CD14-positive monocyte (primary cell): ENCODE measurements around the gene ARHGAP32. TPM values are rescaled to one million over a fixed set of nuclear protein-coding genes. Genes with fewer than 3 reads are reported as not detected.

ENCODE experiments used
- DNase-seq, 3 donors: peaks; one replicate each; pipeline ENCODE4 v3.0.0-alpha.2; 2011 to 2022
- H2AFZ ChIP-seq: 2 replicates; pipeline ENCODE4 v1.6.0; 2012; ENCODE audit warnings: mild to moderate bottlenecking, low read depth, low read length, inconsistent platforms; ENCODE audit not compliant: insufficient read depth, poor library complexity, severe bottlenecking
- H3K27ac ChIP-seq, 2 donors: 1 replicate in 1 of 2; 2 replicates in 1 of 2; pipeline ENCODE4 v1.5.1; 2012 to 2013; ENCODE audit warnings: low read length in 2 of 2, control low read depth in 1 of 2, inconsistent platforms in 1 of 2, low read depth in 1 of 2, mild to moderate bottlenecking in 1 of 2
- H3K27me3 ChIP-seq, 2 donors: one replicate each; pipeline versions ENCODE4 v1.6.0 to v1.6.1; 2011 to 2013; ENCODE audit warnings: low read length in 2 of 2; ENCODE audit not compliant: control insufficient read depth in 2 of 2, insufficient read depth in 2 of 2
- H3K36me3 ChIP-seq, 2 donors: replicated peaks in 1 of 2; 1 replicate in 1 of 2; 2 replicates in 1 of 2; pipeline versions ENCODE4 v1.5.1 to v1.6.1; 2012 to 2013; ENCODE audit warnings: low read length in 2 of 2, control low read depth in 1 of 2, inconsistent platforms in 1 of 2, mild to moderate bottlenecking in 1 of 2; ENCODE audit not compliant: insufficient read depth in 2 of 2, control insufficient read depth in 1 of 2
- H3K4me1 ChIP-seq, 2 donors: 1 replicate in 1 of 2; 2 replicates in 1 of 2; pipeline versions ENCODE4 v1.5.1 to v1.6.1; 2012 to 2013; ENCODE audit warnings: low read length in 2 of 2, control low read depth in 1 of 2, inconsistent platforms in 1 of 2, mild to moderate bottlenecking in 1 of 2, moderate library complexity in 1 of 2; ENCODE audit not compliant: insufficient read depth in 2 of 2, control insufficient read depth in 1 of 2
- H3K4me2 ChIP-seq: replicated peaks from 2 replicates; pipeline ENCODE3; 2012; ENCODE audit warnings: low read length, moderate library complexity, mild to moderate bottlenecking; ENCODE audit not compliant: poor library complexity, severe bottlenecking; ENCODE audit errors: extremely low read depth
- H3K4me3 ChIP-seq, 3 experiments: fragments of 200-600 bp in 1 of 3; sonication (generic) in 1 of 3; replicated peaks in 1 of 3; 1 replicate in 2 of 3; 2 replicates in 1 of 3; pipeline ENCODE4 v1.5.1; 2011 to 2013; ENCODE audit warnings: low read length in 3 of 3, mild to moderate bottlenecking in 3 of 3, control low read depth in 2 of 3, low read depth in 2 of 3, inconsistent platforms in 1 of 3, moderate library complexity in 1 of 3
- H3K79me2 ChIP-seq: 2 replicates; pipeline ENCODE4 v1.6.0; 2012; ENCODE audit warnings: mild to moderate bottlenecking, control low read depth, inconsistent platforms, low read length, moderate library complexity; ENCODE audit not compliant: insufficient read depth
- H3K9ac ChIP-seq: 2 replicates; pipeline ENCODE4 v1.6.0; 2017; ENCODE audit warnings: low read length, mild to moderate bottlenecking; ENCODE audit not compliant: insufficient read depth, poor library complexity, severe bottlenecking
- H3K9me3 ChIP-seq, 2 donors: replicated peaks in 1 of 2; 1 replicate in 1 of 2; 2 replicates in 1 of 2; pipeline versions ENCODE4 v1.5.1 to v1.6.1; 2012 to 2013; ENCODE audit warnings: low read length in 2 of 2, control low read depth in 1 of 2; ENCODE audit not compliant: control insufficient read depth in 1 of 2, insufficient read depth in 1 of 2
- H4K20me1 ChIP-seq: 2 replicates; pipeline ENCODE4 v1.6.0; 2012; ENCODE audit warnings: mild to moderate bottlenecking, low read length, control low read depth, moderate library complexity; ENCODE audit not compliant: insufficient read depth
- H3K27ac Mint-ChIP-seq, 7 donors: one replicate each; pipeline ENCODE4 v1.8.0; 2020; ENCODE audit warnings: mild to moderate bottlenecking in 7 of 7, mixed read lengths in 7 of 7, moderate library complexity in 6 of 7, inconsistent platforms in 2 of 7
- H3K27me3 Mint-ChIP-seq, 3 donors: one replicate each; pipeline ENCODE4 v1.8.0; 2021 to 2022; ENCODE audit warnings: low read depth in 3 of 3, mild to moderate bottlenecking in 3 of 3, mixed read lengths in 3 of 3, moderate library complexity in 3 of 3, inconsistent platforms in 1 of 3
- H3K36me3 Mint-ChIP-seq, 2 donors: one replicate each; pipeline ENCODE4 v1.8.0; 2020; ENCODE audit warnings: mixed read lengths in 2 of 2, inconsistent platforms in 1 of 2, mild to moderate bottlenecking in 1 of 2
- H3K4me1 Mint-ChIP-seq: one replicate; pipeline ENCODE4 v1.8.0; 2020; ENCODE audit warnings: mild to moderate bottlenecking, mixed read lengths
- H3K4me3 Mint-ChIP-seq, 2 donors: one replicate each; pipeline ENCODE4 v1.8.0; 2020; ENCODE audit warnings: mild to moderate bottlenecking in 2 of 2, mixed read lengths in 2 of 2, moderate library complexity in 1 of 2
- H3K9me3 Mint-ChIP-seq, 7 donors: one replicate each; pipeline ENCODE4 v1.8.0; 2020 to 2022; ENCODE audit warnings: mixed read lengths in 7 of 7, mild to moderate bottlenecking in 6 of 7, moderate library complexity in 6 of 7, inconsistent platforms in 2 of 7
- CTCF ChIP-seq: fragments of 200-600 bp; IDR thresholded peaks from one replicate; pipeline ENCODE4 v1.8.0; 2022; ENCODE audit warnings: antibody characterized with exemption, mild to moderate bottlenecking
- WGBS: methylation state at CpG from one replicate; pipeline ENCODE4 v1.1.5; 2013; ENCODE audit warnings: missing lambda C conversion rate; ENCODE audit not compliant: insufficient coverage; 5-methylcytosine and 5-hydroxymethylcytosine counted together
- intact Hi-C, 2 donors: fragments of 100-400 bp; cut with micrococcal nuclease; formaldehyde crosslinking; loops; one replicate each; pipeline versions ENCODE4 v1.15.0 to v1.15.1; 2023
- polyA plus RNA-seq, 3 donors: library from polyadenylated mRNA; depleted of rRNA in 1 of 3; unstranded in 2 of 3; stranded (reverse) in 1 of 3; fragments of 300-500 nt in 2 of 3; fragments of >200 nt in 1 of 3; fragmentation: Illumina TruSeq in 2 of 3; gene quantifications; 1 replicate in 2 of 3; 2 replicates in 1 of 3; pipeline ENCODE4 v1.2.3, GENCODE V29; 2012 to 2021

The ARHGAP32 gene
- polyA plus RNA-seq, 3 donors, result 0.13 to 3.4 (median 0.72) TPM

DNA sequence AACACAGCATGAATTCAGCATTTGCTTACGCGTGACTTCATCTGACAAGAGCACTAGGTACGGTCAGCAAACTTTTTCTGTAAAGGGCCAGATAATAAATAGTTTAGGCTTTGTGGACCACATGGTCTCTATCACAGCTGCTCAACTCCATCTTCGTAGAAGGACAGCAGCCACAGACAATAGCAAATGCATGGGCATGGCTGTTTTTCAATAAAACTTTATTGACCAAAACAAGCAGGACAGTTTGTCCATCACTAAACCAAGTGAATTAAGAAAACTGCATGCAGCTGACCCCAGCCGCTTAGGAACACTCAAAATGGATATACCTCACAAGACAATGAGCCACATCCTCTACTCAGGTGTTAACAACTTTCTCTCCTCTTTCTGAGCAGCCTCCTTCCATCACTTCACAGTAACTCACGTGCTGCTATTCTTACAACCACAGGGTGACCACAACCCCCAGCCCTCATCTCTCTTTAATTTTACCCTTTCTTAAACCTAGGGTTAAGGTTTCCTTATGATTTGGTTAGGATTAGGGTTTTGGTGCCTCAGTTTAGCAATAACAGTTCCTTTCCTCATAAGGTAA lies 22.7 kb upstream of the ARHGAP32 start:
- no peak overlapping the region for H3K4me3 Mint-ChIP-seq
- no peak overlapping the region for H3K4me3 ChIP-seq
- no peaks in the 10 kb centered on the region for H3K9me3 ChIP-seq
- 98% methylated on average over 4 of the region's 6 CpGs for WGBS
- H3K27ac Mint-ChIP-seq, result no peak overlapping the region
- H3K27me3 Mint-ChIP-seq, result no peaks in the 10 kb centered on the region
- peaks cover 10% of the 10 kb centered on the region for H3K4me1 Mint-ChIP-seq
- H3K27me3 ChIP-seq, result no peaks in the 10 kb centered on the region
- H3K79me2 ChIP-seq, result no peaks in the 10 kb centered on the region
- H3K36me3 ChIP-seq, result no peaks in the 10 kb centered on the region
- intact Hi-C loops, result no loop called here
- H2AFZ ChIP-seq, result no peak overlapping the region
- DNase-seq, result no peak
- no peak for TF ChIP-seq CTCF
- H3K9me3 Mint-ChIP-seq, result no peaks in the 10 kb centered on the region
- H4K20me1 ChIP-seq, result peaks cover 8% of the 10 kb centered on the region
- H3K36me3 Mint-ChIP-seq, result no peaks in the 10 kb centered on the region
- no peak overlapping the region for H3K4me2 ChIP-seq
- no peak overlapping the region for H3K9ac ChIP-seq
- H3K4me1 ChIP-seq, result no peaks in the 10 kb centered on the region
- H3K27ac ChIP-seq, result no peak overlapping the region

DNA sequence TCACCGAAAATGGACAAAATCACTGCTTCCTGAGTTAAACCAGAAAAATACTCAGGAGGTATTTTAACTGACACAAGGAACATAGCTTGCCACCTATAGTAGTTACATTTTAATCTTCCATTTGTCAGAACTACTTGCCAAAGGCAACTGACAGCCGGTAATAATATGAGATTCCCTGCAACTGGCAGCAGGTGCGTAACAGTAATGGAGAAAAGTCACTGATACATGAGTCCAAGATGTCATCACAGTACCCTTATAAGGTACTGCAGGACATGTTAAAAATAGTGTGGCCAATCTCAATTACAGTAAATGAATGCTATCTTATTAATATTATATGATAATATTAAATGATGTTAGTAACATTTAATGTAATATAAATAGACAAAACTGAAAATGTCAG lies 21.1 kb upstream of the ARHGAP32 start:
- TF ChIP-seq CTCF, result no peak
- Histone ChIP-seq H3K9me3 (no peaks in the 10 kb centered on the region), H3K27ac (no peak overlapping the region), H3K4me2 (no peak overlapping the region), H3K79me2 (no peaks in the 10 kb centered on the region), H2AFZ (no peak overlapping the region), H3K4me1 (no peaks in the 10 kb centered on the region), H3K36me3 (no peaks in the 10 kb centered on the region), H3K27me3 (no peaks in the 10 kb centered on the region), H4K20me1 (peaks cover 5% of the 10 kb centered on the region), H3K4me3 (no peak overlapping the region), H3K9ac (no peak overlapping the region)
- DNase-seq, result no peak
- H3K27ac Mint-ChIP-seq, result no peak overlapping the region
- no CpG with 5 or more reads among the region's 3 CpGs for WGBS
- no peaks in the 10 kb centered on the region for H3K36me3 Mint-ChIP-seq
- H3K9me3 Mint-ChIP-seq, result no peaks in the 10 kb centered on the region
- intact Hi-C loops, result no loop called here
- H3K27me3 Mint-ChIP-seq, result no peaks in the 10 kb centered on the region
- H3K4me1 Mint-ChIP-seq, result peaks cover 8% of the 10 kb centered on the region
- H3K4me3 Mint-ChIP-seq, result no peak overlapping the region
